ENCODE measurements around the gene ACVR2A.

The ACVR2A gene

GRCh38 chr2:147888680-147889079 is 43.9 kb downstream of the ACVR2A start:
- DNase-seq (ENCODE audit: insufficient read length, low spot score), result no peak
- no peak for FAIRE-seq
- TF ChIP-seq CTCF (IDR thresholded peaks at IDR 0.05; ENCODE audit: insufficient read depth, missing control alignments), result no peak

GRCh38 chr2:147904051-147904450 is 59.2 kb downstream of the ACVR2A start:
- no peak for TF ChIP-seq CTCF (IDR thresholded peaks at IDR 0.05; ENCODE audit: insufficient read depth, missing control alignments)
- no peak for FAIRE-seq

GRCh38 chr2:147909178-147909577 is 64.3 kb downstream of the ACVR2A start:
- DNase-seq (ENCODE audit: insufficient read length, low spot score), result no peak
- FAIRE-seq, result no peak
- no peak for TF ChIP-seq CTCF (IDR thresholded peaks at IDR 0.05; ENCODE audit: insufficient read depth, missing control alignments)

More at GRCh38 chr2:147904051-147904450, 59.2 kb downstream of the ACVR2A start:
- DNase-seq (ENCODE audit: insufficient read length, low spot score), result no peak

- TF ChIP-seq CTCF (IDR thresholded peaks at IDR 0.05; ENCODE audit: insufficient read depth, missing control alignments), result peak; percentile 75
- no peak for DNase-seq (ENCODE audit: insufficient read length, low spot score)
- FAIRE-seq, result peak; percentile 53
Measured at GRCh38 chr2:147910990-147911473, 66.2 kb downstream of the ACVR2A start.

GRCh38 chr2:147913701-147914480 is 69.1 kb downstream of the ACVR2A start:
- FAIRE-seq (peak; percentile 16), DNase-seq (ENCODE audit: insufficient read length, low spot score) (no peak)
- no peak for TF ChIP-seq CTCF (IDR thresholded peaks at IDR 0.05; ENCODE audit: insufficient read depth, missing control alignments)

- FAIRE-seq (no peak), DNase-seq (ENCODE audit: insufficient read length, low spot score) (no peak)
- no peak for TF ChIP-seq CTCF (IDR thresholded peaks at IDR 0.05; ENCODE audit: insufficient read depth, missing control alignments)
Measured at GRCh38 chr2:147916067-147916466, 71.2 kb downstream of the ACVR2A start.

- TF ChIP-seq CTCF (IDR thresholded peaks at IDR 0.05; ENCODE audit: insufficient read depth, missing control alignments), result no peak
- DNase-seq (ENCODE audit: insufficient read length, low spot score) (no peak), FAIRE-seq (peak; percentile 38)
Measured at GRCh38 chr2:147916723-147917122, 71.9 kb downstream of the ACVR2A start.

Measured in D721Med (cell line).